Gastrocnemius medialis (tissue), 4 donors: ENCODE measurements around the gene SLC17A4.

Source experiments
- POLR2A ChIP-seq, 2 donors: fragments of 450-650 bp; IDR thresholded peaks; one replicate each; pipeline ENCODE4 v1.6.1; 2017; ENCODE audit warnings: antibody characterized with exemption in 2 of 2, mild to moderate bottlenecking in 2 of 2, moderate library complexity in 2 of 2
- TF ChIP-seq, protein P1 (sequence below), 5 experiments: fragments of 450-650 bp in 3 of 5; fragments of 200-600 bp in 2 of 5; sonication (generic) in 2 of 5; IDR thresholded peaks in 4 of 5; conservative IDR thresholded peaks in 1 of 5; 1 replicate in 4 of 5; 2 replicates in 1 of 5; pipeline ENCODE4 v1.5.1; 2016 to 2019; ENCODE audit warnings: antibody characterized with exemption in 5 of 5, mild to moderate bottlenecking in 3 of 5, moderate library complexity in 3 of 5

DNA sequence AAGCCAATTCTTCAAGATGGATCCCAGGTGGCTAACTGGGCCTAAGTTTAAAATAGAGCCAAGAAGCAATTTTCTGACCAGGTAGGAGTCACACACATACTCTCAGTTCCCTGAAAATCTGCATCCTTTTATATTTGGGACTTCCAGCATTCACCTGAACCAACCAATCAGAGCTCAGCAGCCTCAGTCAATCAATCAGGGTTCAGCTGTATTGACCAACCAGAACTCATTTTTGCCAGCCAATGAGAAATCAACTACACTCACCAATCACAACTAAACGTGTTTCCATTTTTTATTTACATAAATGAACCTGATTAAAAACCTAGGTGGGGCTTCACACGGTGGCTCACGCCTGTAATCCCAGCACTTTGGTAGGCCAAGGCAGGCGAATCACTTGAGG is 37.5 kb downstream of the SLC17A4 start:
- TF ChIP-seq, protein P1, sequence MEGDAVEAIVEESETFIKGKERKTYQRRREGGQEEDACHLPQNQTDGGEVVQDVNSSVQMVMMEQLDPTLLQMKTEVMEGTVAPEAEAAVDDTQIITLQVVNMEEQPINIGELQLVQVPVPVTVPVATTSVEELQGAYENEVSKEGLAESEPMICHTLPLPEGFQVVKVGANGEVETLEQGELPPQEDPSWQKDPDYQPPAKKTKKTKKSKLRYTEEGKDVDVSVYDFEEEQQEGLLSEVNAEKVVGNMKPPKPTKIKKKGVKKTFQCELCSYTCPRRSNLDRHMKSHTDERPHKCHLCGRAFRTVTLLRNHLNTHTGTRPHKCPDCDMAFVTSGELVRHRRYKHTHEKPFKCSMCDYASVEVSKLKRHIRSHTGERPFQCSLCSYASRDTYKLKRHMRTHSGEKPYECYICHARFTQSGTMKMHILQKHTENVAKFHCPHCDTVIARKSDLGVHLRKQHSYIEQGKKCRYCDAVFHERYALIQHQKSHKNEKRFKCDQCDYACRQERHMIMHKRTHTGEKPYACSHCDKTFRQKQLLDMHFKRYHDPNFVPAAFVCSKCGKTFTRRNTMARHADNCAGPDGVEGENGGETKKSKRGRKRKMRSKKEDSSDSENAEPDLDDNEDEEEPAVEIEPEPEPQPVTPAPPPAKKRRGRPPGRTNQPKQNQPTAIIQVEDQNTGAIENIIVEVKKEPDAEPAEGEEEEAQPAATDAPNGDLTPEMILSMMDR (IDR thresholded peaks at IDR 0.05 in 4 of 5, conservative IDR thresholded peaks at IDR 0.05 in 1 of 5), result no peak
- no peak for TF ChIP-seq POLR2A (IDR thresholded peaks at IDR 0.05)
